RWPE2 (cell line): ENCODE measurements around the gene SLC22A5.
"Not testable (repeated sequence)": the region's sequence is repeated elsewhere in the genome, so short reads cannot be mapped to it uniquely, and the experiment has no call there.

Source experiments
- ATAC-seq: fragments of 200-7000 bp; cut with Tn5 transposase; 3 replicates; pipeline ENCODE4 v1.9.1; 2021; ENCODE audit warnings: low read depth
- DNase-seq: peaks from one replicate; pipeline ENCODE4 v3.0.0-alpha.2; 2020; ENCODE audit warnings: low spot score
- H3K27ac ChIP-seq: fragments of 450-650 bp; 2 replicates; pipeline ENCODE4 v1.5.1; 2017; ENCODE audit warnings: mild to moderate bottlenecking; ENCODE audit not compliant: poor library complexity, severe bottlenecking
- H3K27me3 ChIP-seq: fragments of 250-450 bp; sonication (Bioruptor Pico); 2 replicates; pipeline ENCODE4 v1.5.1; 2021; ENCODE audit warnings: mild to moderate bottlenecking, moderate library complexity; ENCODE audit not compliant: insufficient read depth, poor library complexity, severe bottlenecking
- H3K36me3 ChIP-seq: fragments of 250-450 bp; sonication (Bioruptor Pico); 2 replicates; pipeline ENCODE4 v1.5.1; 2020; ENCODE audit warnings: low read depth, mild to moderate bottlenecking, moderate library complexity
- H3K4me1 ChIP-seq: fragments of 250-450 bp; sonication (Bioruptor Pico); 2 replicates; pipeline ENCODE4 v1.5.1; 2021; ENCODE audit warnings: mild to moderate bottlenecking, moderate library complexity; ENCODE audit not compliant: insufficient read depth, poor library complexity, severe bottlenecking
- H3K4me3 ChIP-seq: fragments of 250-450 bp; sonication (Bioruptor Pico); 2 replicates; pipeline ENCODE4 v1.5.1; 2021; ENCODE audit warnings: mild to moderate bottlenecking, moderate library complexity; ENCODE audit not compliant: severe bottlenecking
- H3K9me3 ChIP-seq: fragments of 250-450 bp; sonication (Bioruptor Pico); 2 replicates; pipeline ENCODE4 v1.5.1; 2021; ENCODE audit warnings: mild to moderate bottlenecking, moderate library complexity; ENCODE audit not compliant: severe bottlenecking
- TF ChIP-seq, protein P1 (sequence below): fragments of 450-650 bp; IDR thresholded peaks from one replicate; pipeline ENCODE4 v1.5.1; 2017; ENCODE audit warnings: mild to moderate bottlenecking, moderate library complexity; ENCODE audit not compliant: poor library complexity, severe bottlenecking

Gene SLC22A5

DNA sequence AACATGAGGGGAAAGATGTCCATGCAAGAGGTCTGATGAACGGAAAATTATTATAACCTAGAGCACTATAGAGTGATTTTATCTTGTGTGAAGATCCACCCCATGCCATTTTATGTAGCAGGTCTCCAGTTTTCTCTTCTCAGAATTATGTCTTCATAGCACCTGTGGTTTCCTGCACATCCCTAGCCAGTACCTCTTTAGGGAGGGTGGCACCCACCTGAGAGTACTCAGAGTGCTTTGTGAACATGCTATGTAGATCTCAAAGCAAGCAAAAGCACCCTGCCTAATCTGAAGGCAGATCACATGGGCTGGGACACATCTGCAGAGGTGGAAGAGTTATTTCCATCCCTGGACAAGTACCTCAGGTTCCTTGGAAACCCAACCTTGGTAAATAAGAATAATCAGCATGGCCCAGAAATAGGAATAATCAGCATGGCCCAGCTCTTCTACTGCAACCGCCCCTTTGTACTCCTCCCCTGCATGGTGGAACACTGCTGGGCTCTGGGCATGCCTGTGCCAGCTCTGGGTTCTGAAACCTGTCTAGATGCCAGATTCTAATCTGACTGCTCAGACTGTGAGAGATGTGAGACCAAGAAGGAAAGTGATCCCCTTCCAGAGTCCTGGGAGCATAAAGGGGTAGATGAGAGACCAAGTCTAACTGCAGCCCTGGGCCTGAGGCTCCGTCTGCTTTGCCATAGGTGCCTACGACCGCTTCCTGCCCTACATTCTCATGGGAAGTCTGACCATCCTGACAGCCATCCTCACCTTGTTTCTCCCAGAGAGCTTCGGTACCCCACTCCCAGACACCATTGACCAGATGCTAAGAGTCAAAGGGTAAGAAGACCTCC is 23.7 kb downstream of the SLC22A5 start:
- TF ChIP-seq, protein P1, sequence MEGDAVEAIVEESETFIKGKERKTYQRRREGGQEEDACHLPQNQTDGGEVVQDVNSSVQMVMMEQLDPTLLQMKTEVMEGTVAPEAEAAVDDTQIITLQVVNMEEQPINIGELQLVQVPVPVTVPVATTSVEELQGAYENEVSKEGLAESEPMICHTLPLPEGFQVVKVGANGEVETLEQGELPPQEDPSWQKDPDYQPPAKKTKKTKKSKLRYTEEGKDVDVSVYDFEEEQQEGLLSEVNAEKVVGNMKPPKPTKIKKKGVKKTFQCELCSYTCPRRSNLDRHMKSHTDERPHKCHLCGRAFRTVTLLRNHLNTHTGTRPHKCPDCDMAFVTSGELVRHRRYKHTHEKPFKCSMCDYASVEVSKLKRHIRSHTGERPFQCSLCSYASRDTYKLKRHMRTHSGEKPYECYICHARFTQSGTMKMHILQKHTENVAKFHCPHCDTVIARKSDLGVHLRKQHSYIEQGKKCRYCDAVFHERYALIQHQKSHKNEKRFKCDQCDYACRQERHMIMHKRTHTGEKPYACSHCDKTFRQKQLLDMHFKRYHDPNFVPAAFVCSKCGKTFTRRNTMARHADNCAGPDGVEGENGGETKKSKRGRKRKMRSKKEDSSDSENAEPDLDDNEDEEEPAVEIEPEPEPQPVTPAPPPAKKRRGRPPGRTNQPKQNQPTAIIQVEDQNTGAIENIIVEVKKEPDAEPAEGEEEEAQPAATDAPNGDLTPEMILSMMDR = no peak
- no peak for DNase-seq
- Histone ChIP-seq H3K36me3 (peaks cover 42% of the 10 kb centered on the region; the same call in 1 of the 2 replicates), H3K27me3 (no peaks in the 10 kb centered on the region), H3K4me3 (no peak overlapping the region), H3K4me1 (peaks cover 20% of the 10 kb centered on the region), H3K27ac (no peak overlapping the region), H3K9me3 (no peaks in the 10 kb centered on the region)
- ATAC-seq = no peak

- ATAC-seq (no peak), DNase-seq (no peak)
- Histone ChIP-seq H3K36me3 (peaks cover 36% of the 10 kb centered on the region; the same call in 1 of the 2 replicates), H3K27me3 (no peaks in the 10 kb centered on the region), H3K27ac (no peak overlapping the region), H3K9me3 (no peaks in the 10 kb centered on the region), H3K4me1 (peaks cover 7% of the 10 kb centered on the region), H3K4me3 (no peak overlapping the region)
- TF ChIP-seq, protein P1 = no peak
Observed at GRCh38 chr5:132394667-132395259, 25.3 kb downstream of the SLC22A5 start.

DNA sequence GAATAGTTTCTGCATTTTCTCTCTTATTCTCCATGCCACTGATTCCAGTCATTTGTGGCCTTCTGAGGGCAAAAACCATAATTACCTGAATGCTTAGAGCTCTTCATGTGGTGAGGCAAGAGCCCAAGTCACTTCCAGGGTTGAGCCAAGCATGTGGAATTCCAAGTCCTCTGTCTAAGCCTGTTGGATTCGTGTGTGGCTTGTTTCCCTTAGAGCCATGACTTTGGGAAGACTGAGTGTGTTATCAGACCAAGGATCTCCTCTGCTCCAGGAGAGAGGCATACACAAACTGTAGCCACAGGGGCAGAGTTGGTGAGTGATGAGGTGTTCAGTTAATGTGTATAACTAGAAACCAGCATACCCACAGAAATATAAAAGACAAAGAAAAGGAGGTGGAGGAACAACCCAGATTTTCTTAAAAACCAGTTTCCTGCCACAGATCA is 27.1 kb downstream of the SLC22A5 start:
- DNase-seq (no peak), ATAC-seq (no peak)
- no peaks in the 10 kb centered on the region for H3K4me1 ChIP-seq

GRCh38 chr5:132397224-132397623 is 27.7 kb downstream of the SLC22A5 start:
- Histone ChIP-seq H3K27ac (no peak overlapping the region), H3K27me3 (no peaks in the 10 kb centered on the region), H3K4me1 (no peaks in the 10 kb centered on the region), H3K9me3 (no peaks in the 10 kb centered on the region), H3K4me3 (no peak overlapping the region), H3K36me3 (peaks cover 27% of the 10 kb centered on the region; the same call in 1 of the 2 replicates)
- TF ChIP-seq, protein P1 = no peak
- DNase-seq (no peak), ATAC-seq (no peak)

More for the DNA sequence above, 27.1 kb downstream of the SLC22A5 start:
- Histone ChIP-seq H3K27ac (no peak overlapping the region), H3K36me3 (peaks cover 27% of the 10 kb centered on the region; the same call in 1 of the 2 replicates), H3K9me3 (no peaks in the 10 kb centered on the region), H3K27me3 (no peaks in the 10 kb centered on the region), H3K4me3 (no peak overlapping the region)
- TF ChIP-seq, protein P1 = no peak

GRCh38 chr5:132397936-132398675 is 28.6 kb downstream of the SLC22A5 start:
- not testable (repeated sequence) for H3K9me3 ChIP-seq, H3K27ac ChIP-seq, H3K27me3 ChIP-seq, H3K4me3 ChIP-seq, DNase-seq, H3K4me1 ChIP-seq, ATAC-seq
- H3K36me3 ChIP-seq = peaks cover 18% of the 10 kb centered on the region; the same call in 1 of the 2 replicates

GRCh38 chr5:132404041-132404440 is 34.5 kb downstream of the SLC22A5 start:
- not testable (repeated sequence) for H3K27me3 ChIP-seq, H3K36me3 ChIP-seq, H3K9me3 ChIP-seq, H3K4me1 ChIP-seq, DNase-seq, H3K27ac ChIP-seq, ATAC-seq, H3K4me3 ChIP-seq
